C4-2B (cell line): ENCODE data around the gene SH3GL1.

ENCODE experiments used
- CTCF ChIP-seq: fragments of 450-650 bp; conservative IDR thresholded peaks from 2 replicates; pipeline ENCODE4 v1.5.1; 2017; ENCODE audit warnings: mild to moderate bottlenecking
- ZFX ChIP-seq: fragments of 450-650 bp; IDR thresholded peaks from 2 replicates; pipeline ENCODE4 v1.6.1; 2017

- TF ChIP-seq CTCF (no peak), ZFX (no peak)
These were observed 54.9 kb downstream of the SH3GL1 start for GRCh38 chr19:4345342-4346019.
